ENCODE measurements around the gene TARM1.
"Not testable (repeated sequence)": the region's sequence is repeated elsewhere in the genome, so short reads cannot be mapped to it uniquely, and the experiment has no call there.

The TARM1 gene

GRCh38 chr19:54099190-54099902, 18.2 kb upstream of the TARM1 start:
- no peak for TF ChIP-seq CTCF (IDR thresholded peaks at IDR 0.05; ENCODE audit: low read depth, low read length)
- no peak for DNase-seq (ENCODE audit: extremely low read depth, low read depth)

- peak; percentile 25 for DNase-seq (ENCODE audit: extremely low read depth, low read depth)
- peak; percentile 54 for TF ChIP-seq CTCF (IDR thresholded peaks at IDR 0.05; ENCODE audit: low read depth, low read length)
These were observed 15.5 kb upstream of the TARM1 start for GRCh38 chr19:54096617-54097106.

GRCh38 chr19:54095859-54096616, 14.9 kb upstream of the TARM1 start:
- not testable (repeated sequence) for DNase-seq (ENCODE audit: extremely low read depth, low read depth)

- no peak for DNase-seq (ENCODE audit: extremely low read depth, low read depth)
- no peak for TF ChIP-seq CTCF (IDR thresholded peaks at IDR 0.05; ENCODE audit: low read depth, low read length)
These were observed 14.1 kb upstream of the TARM1 start for GRCh38 chr19:54095136-54095858.

GRCh38 chr19:54094426-54095000, 13.3 kb upstream of the TARM1 start:
- no peak for TF ChIP-seq CTCF (IDR thresholded peaks at IDR 0.05; ENCODE audit: low read depth, low read length)
- DNase-seq (ENCODE audit: extremely low read depth, low read depth) = no peak

- TF ChIP-seq CTCF (IDR thresholded peaks at IDR 0.05; ENCODE audit: low read depth, low read length) = no peak
- DNase-seq (ENCODE audit: extremely low read depth, low read depth) = no peak
These were observed 3.2 kb upstream of the TARM1 start for GRCh38 chr19:54084410-54084809.

GRCh38 chr19:54077334-54077733, 3.8 kb downstream of the TARM1 start:
- DNase-seq (ENCODE audit: extremely low read depth, low read depth) = no peak

More at GRCh38 chr19:54077334-54077733, 3.8 kb downstream of the TARM1 start:
- TF ChIP-seq CTCF (IDR thresholded peaks at IDR 0.05; ENCODE audit: low read depth, low read length) = no peak
